ENCODE measurements around the gene PLA2R1.

Gene PLA2R1

GRCh38 chr2:159922563-159922962 is 139.9 kb downstream of the PLA2R1 start:
- no peak for DNase-seq

GRCh38 chr2:159921752-159922404 is 140.5 kb downstream of the PLA2R1 start:
- no peak for DNase-seq

DNA sequence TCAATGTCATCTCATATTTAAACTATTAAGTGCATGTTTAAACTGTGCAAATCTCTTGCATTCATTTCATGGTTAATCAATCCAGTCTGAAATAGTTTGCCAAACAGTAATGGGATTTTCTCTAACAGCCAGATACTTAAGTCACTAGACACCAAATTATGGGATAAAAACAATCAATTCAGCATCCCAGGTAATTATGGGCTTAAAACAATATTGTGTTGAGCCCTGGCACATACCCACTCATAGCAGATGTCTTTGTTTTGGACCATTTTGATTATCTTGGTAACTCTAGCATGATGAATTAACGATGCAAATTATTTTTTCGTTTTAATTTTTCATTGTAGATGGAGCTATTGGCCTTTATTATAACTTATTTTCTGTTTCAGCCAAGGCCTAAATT is 145.9 kb downstream of the PLA2R1 start:
- peak; percentile 15 for DNase-seq

- DNase-seq, result no peak
Observed at GRCh38 chr2:159913900-159914299, 148.5 kb downstream of the PLA2R1 start.

GRCh38 chr2:159912580-159912979 is 149.8 kb downstream of the PLA2R1 start:
- no peak for DNase-seq

- no peak for DNase-seq
Observed at GRCh38 chr2:159910951-159911350, 151.5 kb downstream of the PLA2R1 start.

GRCh38 chr2:159908623-159909022 is 153.8 kb downstream of the PLA2R1 start:
- no peak for DNase-seq

DNA sequence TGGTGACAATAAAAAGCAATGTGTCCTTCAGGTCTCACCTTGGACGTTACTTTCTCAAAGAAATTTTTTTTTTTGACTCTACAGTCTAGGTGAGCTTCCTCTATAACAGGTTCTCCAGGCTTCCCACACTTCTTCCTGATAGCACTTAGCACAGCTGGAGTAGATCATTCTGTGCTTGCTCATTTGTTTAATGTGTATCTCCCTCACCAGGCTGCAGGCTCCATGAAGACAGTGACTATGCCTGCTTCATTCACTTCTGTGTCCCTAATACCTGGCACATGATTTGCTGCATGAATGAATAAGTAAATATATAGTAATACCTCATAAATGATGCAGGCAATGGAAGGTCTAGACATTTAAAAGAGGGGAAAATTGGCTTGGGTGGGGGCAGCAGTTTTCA is 154.5 kb downstream of the PLA2R1 start:
- peak; percentile 19 for DNase-seq

DNA sequence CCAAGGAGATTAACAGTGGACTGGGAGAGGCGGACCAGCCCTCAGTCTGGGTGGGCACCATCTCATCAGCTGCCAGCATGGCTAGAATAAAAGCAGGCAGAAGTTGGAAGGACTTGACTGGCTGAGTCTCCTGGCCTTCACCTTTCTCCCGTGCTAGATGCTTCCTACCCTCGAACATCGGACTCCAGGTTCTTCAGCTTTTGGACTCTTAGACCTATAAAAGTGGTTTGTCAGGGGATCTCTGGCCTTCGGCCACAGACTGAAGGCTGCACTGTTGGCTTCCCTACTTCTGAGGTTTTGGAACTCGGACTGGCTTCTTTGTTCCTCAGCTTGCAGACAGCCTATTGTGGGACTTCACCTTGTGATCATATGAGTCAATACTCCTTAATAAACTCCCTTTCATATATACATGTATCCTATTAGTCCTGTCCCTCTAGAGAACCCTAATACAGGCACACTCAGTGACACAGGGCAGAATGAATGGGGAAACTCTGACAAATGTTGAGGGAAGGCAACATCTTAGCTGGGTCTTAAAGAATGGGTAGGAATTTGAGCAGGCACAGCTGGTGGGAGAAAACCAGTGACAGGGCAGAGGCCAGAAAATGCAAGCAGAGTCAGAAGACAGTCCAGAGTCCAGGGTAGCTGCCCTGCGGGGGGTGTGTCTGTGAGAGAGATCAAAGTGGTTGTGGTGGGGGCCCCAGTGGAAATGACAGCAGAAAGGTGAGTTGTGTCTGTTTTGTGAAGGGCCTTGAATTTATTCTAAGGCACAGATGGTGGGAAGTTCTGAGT is 156.3 kb downstream of the PLA2R1 start:
- DNase-seq, result no peak

DNA sequence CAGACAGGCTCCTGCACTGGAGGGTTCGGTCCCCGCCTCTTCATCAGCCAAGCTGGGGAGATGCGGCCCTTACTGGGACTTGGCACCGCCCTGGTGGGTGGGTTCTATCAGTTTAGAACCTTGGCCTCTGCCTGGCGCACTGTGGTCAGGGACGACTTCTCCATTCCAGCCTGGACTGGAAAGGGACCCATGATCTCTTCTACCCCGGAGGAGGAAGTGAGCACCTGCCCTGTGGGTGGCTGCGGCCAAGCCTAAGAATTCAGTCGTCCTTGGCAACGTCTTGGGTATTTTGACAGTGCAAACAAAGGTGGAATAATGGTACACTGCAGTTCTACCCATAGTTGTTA is 157.5 kb downstream of the PLA2R1 start:
- no peak for DNase-seq

- DNase-seq, result peak; percentile 21
Observed at GRCh38 chr2:159904127-159904958, 158.1 kb downstream of the PLA2R1 start, which contains the start of gene LY75. Gene LY75 (minus strand): TSS chr2:159904756.

GRCh38 chr2:159903443-159904126 is 158.8 kb downstream of the PLA2R1 start:
- DNase-seq, result no peak

GRCh38 chr2:159902722-159903121 is 159.7 kb downstream of the PLA2R1 start:
- DNase-seq, result peak; percentile 93

- no peak for DNase-seq
Observed at GRCh38 chr2:159900343-159900742, 162.1 kb downstream of the PLA2R1 start.

GRCh38 chr2:159898441-159898840 is 164.0 kb downstream of the PLA2R1 start:
- DNase-seq, result no peak

- DNase-seq, result no peak
Observed at GRCh38 chr2:159897720-159898119, 164.7 kb downstream of the PLA2R1 start.

- DNase-seq, result no peak
Observed at GRCh38 chr2:159897081-159897480, 165.3 kb downstream of the PLA2R1 start.

DNA sequence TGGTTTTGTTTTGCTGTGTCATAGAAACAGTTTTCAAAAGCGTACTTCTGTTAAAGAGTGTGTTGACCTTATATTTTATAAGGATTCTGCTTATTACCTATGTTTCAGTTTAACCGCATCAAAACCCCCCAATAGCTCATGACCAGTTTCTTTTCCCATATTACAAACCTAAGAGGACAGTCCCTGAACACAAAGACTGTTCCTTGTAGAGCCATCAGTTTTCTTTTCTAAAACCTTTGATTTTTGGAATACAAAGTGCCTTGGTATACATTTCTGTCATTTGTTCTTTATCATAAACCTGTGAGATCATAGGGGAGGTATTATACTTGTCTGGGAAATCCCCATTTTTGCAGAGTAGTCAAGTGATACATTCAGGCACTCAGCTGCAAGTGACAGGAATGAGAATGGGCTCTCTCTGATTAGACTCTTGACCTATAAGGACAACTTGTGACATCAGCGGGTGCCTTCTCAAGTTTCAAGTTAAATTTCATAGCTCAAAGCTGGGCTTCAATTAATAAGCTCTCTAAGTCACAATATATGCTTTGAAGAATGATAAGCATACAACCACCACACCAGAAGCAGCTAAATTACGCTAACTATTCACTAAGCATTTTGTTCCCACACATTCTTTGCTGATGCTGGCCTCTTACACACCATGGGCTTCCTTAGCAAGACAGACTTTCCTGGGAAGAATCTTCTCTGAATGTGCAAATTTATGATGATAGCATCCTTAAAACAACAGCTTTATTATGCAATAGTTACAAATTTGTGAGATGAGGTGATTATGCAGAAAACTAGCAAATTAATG is 167.0 kb downstream of the PLA2R1 start:
- no peak for DNase-seq

- DNase-seq, result no peak
Observed at GRCh38 chr2:159894145-159894838, 168.1 kb downstream of the PLA2R1 start.

DNA sequence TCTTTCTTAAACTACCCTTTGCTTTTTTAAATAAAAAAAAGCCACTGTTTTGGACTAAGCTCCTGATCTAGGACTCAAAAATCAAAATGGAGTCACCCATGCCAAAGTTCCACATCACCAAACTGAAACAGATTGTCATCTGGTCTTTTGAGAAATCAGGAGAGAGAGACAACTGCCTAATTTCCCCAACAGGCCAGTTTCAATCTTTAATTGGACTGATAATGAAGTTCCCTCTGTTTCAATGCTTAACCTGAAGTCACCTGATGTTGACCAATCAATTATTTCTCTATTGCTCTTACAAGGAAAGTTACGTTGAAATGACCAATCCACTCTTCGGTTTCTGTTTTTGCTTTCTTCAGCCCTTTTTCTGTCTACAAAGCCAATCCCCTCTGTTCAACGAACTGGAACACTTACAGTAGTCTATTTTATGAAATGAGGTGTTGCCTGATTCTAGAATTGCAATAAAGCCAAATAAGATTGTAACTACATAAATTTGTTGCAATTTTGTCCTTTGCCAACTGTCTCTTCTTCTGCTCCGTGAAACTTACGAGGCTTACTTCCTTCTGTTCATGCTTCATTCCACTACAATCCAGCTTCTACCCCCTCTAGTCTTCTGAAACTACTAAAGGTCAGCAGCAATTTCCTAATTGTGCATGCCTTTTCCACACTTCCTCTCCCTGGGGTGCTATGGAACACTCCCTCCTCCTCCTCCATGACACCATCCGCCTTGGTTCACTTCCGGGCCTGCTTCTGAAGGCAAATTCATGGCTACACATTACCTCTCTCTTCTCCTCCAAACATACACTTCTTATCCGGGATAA is 169.2 kb downstream of the PLA2R1 start:
- DNase-seq, result no peak
